T-cell (primary cell): ENCODE results near the gene MKKS. TPM values are rescaled to one million over a fixed set of nuclear protein-coding genes. Genes with fewer than 3 reads are reported as not detected.

Experiments used
- ATAC-seq, 4 experiments: fragments of 200-7000 bp in 3 of 4; fragments of 150-1000 bp in 1 of 4; cut with Tn5 transposase; replicated peaks in 1 of 4; 1 replicate in 3 of 4; 2 replicates in 1 of 4; pipeline ENCODE4 v1.10.0; 2021; ENCODE audit warnings: moderate library complexity in 3 of 4, mild to moderate bottlenecking in 2 of 4, moderate number of reproducible peaks in 1 of 4
- CTCF ChIA-PET, 2 donors: fragments of 300-600 bp; sonication (Branson Sonifier 250); formaldehyde crosslinking; loops; one replicate each; lab custom pipeline; 2022; ENCODE audit warnings: antibody characterized with exemption in 2 of 2; lab: Charles Lee
- POLR2A ChIA-PET, 2 donors: fragments of 300-600 bp; sonication (Branson Sonifier 250); formaldehyde crosslinking; loops; one replicate each; lab custom pipeline; 2022; ENCODE audit warnings: antibody characterized with exemption in 2 of 2; lab: Charles Lee
- DNase-seq, 35 experiments: peaks; one replicate each; pipeline versions ENCODE4 v3.0.0 to v3.0.0-alpha.2; 2013 to 2023
- H3K27ac ChIP-seq: one replicate; pipeline ENCODE4 v1.5.1; 2013; ENCODE audit warnings: low read length
- H3K27me3 ChIP-seq, 2 experiments: replicated peaks in 1 of 2; 1 replicate in 1 of 2; 2 replicates in 1 of 2; pipeline versions ENCODE4 v1.6.1 to v1.7.0; 2013; ENCODE audit warnings: low read length in 1 of 2, mixed read lengths in 1 of 2; ENCODE audit not compliant: control insufficient read depth in 2 of 2, insufficient read depth in 2 of 2; ENCODE audit errors: extremely low read depth in 1 of 2
- H3K36me3 ChIP-seq, 2 donors: 1 replicate in 1 of 2; 2 replicates in 1 of 2; pipeline versions ENCODE4 v1.6.1 to v1.7.0; 2013; ENCODE audit warnings: low read length in 1 of 2; ENCODE audit not compliant: control insufficient read depth in 2 of 2, insufficient read depth in 1 of 2; ENCODE audit errors: extremely low read depth in 1 of 2
- H3K4me1 ChIP-seq, 2 experiments: 1 replicate in 1 of 2; 2 replicates in 1 of 2; pipeline versions ENCODE4 v1.6.1 to v1.7.0; 2013; ENCODE audit warnings: low read length in 2 of 2, mixed read lengths in 1 of 2; ENCODE audit not compliant: insufficient read depth in 2 of 2, control insufficient read depth in 1 of 2; ENCODE audit errors: extremely low read depth in 1 of 2
- H3K4me3 ChIP-seq, 2 donors: 1 replicate in 1 of 2; 2 replicates in 1 of 2; pipeline versions ENCODE4 v1.5.1 to v1.7.0; 2013; ENCODE audit warnings: mild to moderate bottlenecking in 2 of 2, low read length in 1 of 2, moderate library complexity in 1 of 2; ENCODE audit not compliant: control insufficient read depth in 1 of 2; ENCODE audit errors: extremely low read depth in 1 of 2
- H3K9me3 ChIP-seq: 2 replicates; pipeline ENCODE4 v1.7.0; 2013
- H3K27ac Mint-ChIP-seq, 2 donors: one replicate each; pipeline ENCODE4 v1.8.0; 2020 to 2021; ENCODE audit warnings: mild to moderate bottlenecking in 2 of 2, mixed read lengths in 2 of 2
- H3K27me3 Mint-ChIP-seq, 2 donors: one replicate each; pipeline ENCODE4 v1.8.0; 2021 to 2022; ENCODE audit warnings: mixed read lengths in 2 of 2
- H3K36me3 Mint-ChIP-seq: one replicate; pipeline ENCODE4 v1.8.0; 2021; ENCODE audit warnings: mixed read lengths
- H3K4me1 Mint-ChIP-seq, 3 donors: one replicate each; pipeline ENCODE4 v1.8.0; 2020 to 2022; ENCODE audit warnings: mixed read lengths in 3 of 3, mild to moderate bottlenecking in 1 of 3
- H3K4me3 Mint-ChIP-seq, 3 donors: one replicate each; pipeline ENCODE4 v1.8.0; 2020 to 2022; ENCODE audit warnings: mild to moderate bottlenecking in 3 of 3, mixed read lengths in 3 of 3, moderate library complexity in 3 of 3
- H3K9me3 Mint-ChIP-seq, 3 donors: one replicate each; pipeline ENCODE4 v1.8.0; 2020 to 2022; ENCODE audit warnings: mixed read lengths in 3 of 3
- WGBS: methylation state at CpG from one replicate; pipeline ENCODE4 v1.1.5; 2013; ENCODE audit warnings: missing lambda C conversion rate; ENCODE audit not compliant: insufficient coverage; 5-methylcytosine and 5-hydroxymethylcytosine counted together
- total RNA-seq, 35 experiments: library from RNA in 6 of 35; stranded (reverse) in 6 of 35; fragments of 120-200 nt in 1 of 35; gene quantifications; one replicate each; pipeline versions ENCODE4 v1.2.1 to v1.2.4 and lab custom pipeline; 2013 to 2026

MKKS gene
- total RNA-seq, 5 donors from 2014 or later (not counting 1 experiment from before 2014, with no cell fraction given): 5.1 to 13.5 (median 11.9) TPM

DNA sequence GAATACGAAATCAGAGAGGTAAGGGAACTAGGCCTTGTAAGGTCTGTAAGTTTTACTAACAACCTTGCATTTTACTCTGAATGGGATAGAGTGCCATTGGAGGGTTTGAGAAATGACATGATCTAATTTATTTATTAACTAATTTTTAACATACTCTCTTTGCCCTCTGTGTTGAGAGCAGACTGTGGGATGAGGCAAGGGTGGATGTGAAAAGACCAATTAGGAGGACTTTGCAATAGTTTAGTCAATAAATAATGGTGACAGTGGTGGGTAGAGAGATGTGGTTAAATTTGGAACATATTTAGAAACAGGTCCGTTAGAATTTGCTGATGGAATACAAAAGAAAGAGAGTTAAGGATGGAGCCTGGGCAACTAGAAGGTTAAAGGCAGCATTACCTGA is 60.0 kb downstream of the MKKS start:
- ATAC-seq: no peak
- H3K4me3 ChIP-seq: no peak overlapping the region
- H3K4me1 ChIP-seq: no peaks in the 10 kb centered on the region
- H3K4me1 Mint-ChIP-seq: no peaks in the 10 kb centered on the region
- peaks cover 0 to 8% (median 7%) of the 10 kb centered on the region in 3 donors for H3K9me3 Mint-ChIP-seq
- 12% methylated on average over 1 of the region's 2 CpGs for WGBS
- ChIA-PET POLR2A (no interaction called here), CTCF (no interaction called here)
- peaks cover 0 to 9% of the 10 kb centered on the region in 2 experiments for H3K27me3 ChIP-seq
- no peak overlapping the region for H3K27ac ChIP-seq
- no peak for DNase-seq
- H3K36me3 Mint-ChIP-seq: no peaks in the 10 kb centered on the region
- peaks cover 24 to 29% of the 10 kb centered on the region in 2 donors for H3K27me3 Mint-ChIP-seq
- H3K9me3 ChIP-seq: no peaks in the 10 kb centered on the region
- no peak overlapping the region for H3K4me3 Mint-ChIP-seq
- no peaks in the 10 kb centered on the region for H3K36me3 ChIP-seq
- H3K27ac Mint-ChIP-seq: no peak overlapping the region

DNA sequence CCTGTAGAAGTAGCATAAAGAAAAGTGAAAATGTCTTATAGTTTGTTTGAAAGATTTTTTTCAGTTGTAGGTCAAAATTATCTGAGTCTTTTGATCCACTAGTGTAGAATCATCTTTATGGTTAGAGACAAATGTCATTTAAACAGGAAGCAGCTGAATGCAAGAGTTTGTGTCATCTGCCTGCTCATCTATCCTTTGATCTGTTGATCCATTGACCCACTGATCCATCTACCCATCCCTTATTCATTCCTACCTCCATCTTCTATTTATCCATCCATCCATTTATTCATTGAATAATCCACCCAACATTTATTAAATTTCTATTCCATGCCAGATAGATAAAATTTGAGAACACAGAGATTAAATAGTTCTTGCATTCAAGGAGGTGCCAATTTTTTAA is 62.6 kb downstream of the MKKS start:
- POLR2A ChIA-PET: no interaction called here
- Histone ChIP-seq H3K4me1 (no peaks in the 10 kb centered on the region), H3K27me3 (peaks cover 0 to 4% of the 10 kb centered on the region in 2 experiments), H3K27ac (no peak overlapping the region), H3K36me3 (no peaks in the 10 kb centered on the region), H3K9me3 (no peaks in the 10 kb centered on the region), H3K4me3 (no peak overlapping the region)
- Mint-ChIP-seq H3K4me1 (no peaks in the 10 kb centered on the region), H3K27ac (no peak overlapping the region), H3K9me3 (peaks cover 0 to 6% (median 5%) of the 10 kb centered on the region in 3 donors), H3K27me3 (peaks cover 20 to 26% of the 10 kb centered on the region in 2 donors), H3K4me3 (no peak overlapping the region), H3K36me3 (no peaks in the 10 kb centered on the region)
- ATAC-seq (no peak), DNase-seq (no peak)
- CTCF ChIA-PET: no interaction called here

DNA sequence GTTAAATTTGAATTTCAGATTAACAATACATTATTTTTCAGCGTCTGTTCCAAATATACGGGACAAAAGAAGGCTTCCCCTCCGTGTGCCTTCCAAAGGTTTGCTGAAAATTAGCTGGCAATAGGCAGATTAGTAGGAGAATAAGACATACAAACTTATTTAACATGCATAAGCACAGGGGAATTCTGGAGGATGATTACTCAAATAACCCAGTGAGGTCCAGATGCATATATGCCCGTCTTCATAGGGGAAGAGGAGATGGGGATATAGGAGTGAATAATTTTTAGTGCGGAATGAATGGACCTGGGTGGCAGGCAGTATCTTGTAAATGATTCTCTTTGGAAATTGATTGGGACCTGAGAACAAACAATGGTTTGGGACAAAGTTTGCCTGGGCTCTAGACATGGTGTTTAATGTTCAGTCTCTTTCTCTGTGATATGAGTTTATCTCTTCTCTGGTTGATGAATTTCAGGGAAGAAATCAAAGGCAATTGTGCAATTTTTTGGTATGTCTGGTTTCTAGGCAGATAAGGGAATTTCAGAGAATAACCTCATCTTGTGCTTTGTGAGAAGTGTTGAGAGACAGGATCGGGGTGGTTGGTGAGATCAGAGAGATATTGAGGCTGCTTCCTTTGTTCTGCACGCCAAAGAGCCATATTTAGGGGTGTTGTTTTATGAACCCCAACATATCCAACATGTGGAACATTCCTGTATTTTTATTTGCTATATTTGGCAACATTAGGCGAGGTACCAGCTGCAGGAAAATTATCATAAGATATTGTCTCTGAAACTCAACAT is 63.7 kb downstream of the MKKS start:
- Histone ChIP-seq H3K4me3 (no peak overlapping the region), H3K36me3 (no peaks in the 10 kb centered on the region), H3K27me3 (peaks cover 0 to 4% of the 10 kb centered on the region in 2 experiments), H3K9me3 (no peaks in the 10 kb centered on the region), H3K4me1 (no peaks in the 10 kb centered on the region), H3K27ac (no peak overlapping the region)
- H3K4me3 Mint-ChIP-seq: no peak overlapping the region
- H3K9me3 Mint-ChIP-seq: peaks cover 0 to 4% (median 3%) of the 10 kb centered on the region in 3 donors
- no peaks in the 10 kb centered on the region for H3K36me3 Mint-ChIP-seq
- no peak overlapping the region for H3K27ac Mint-ChIP-seq
- POLR2A ChIA-PET: no interaction called here
- ATAC-seq (no peak), DNase-seq (no peak)
- H3K4me1 Mint-ChIP-seq: no peaks in the 10 kb centered on the region
- CTCF ChIA-PET: no interaction called here
- 66% methylated on average over 3 of the region's 8 CpGs for WGBS
- peaks cover 16 to 22% of the 10 kb centered on the region in 2 donors for H3K27me3 Mint-ChIP-seq

GRCh38 chr20:10369723-10370090 is 64.3 kb downstream of the MKKS start:
- H3K27ac ChIP-seq: no peak overlapping the region
- peaks cover 0 to 4% of the 10 kb centered on the region in 2 experiments for H3K27me3 ChIP-seq
- no peak for DNase-seq
- no CpG with 5 or more reads among the region's 4 CpGs for WGBS
- no peak for ATAC-seq
- H3K4me1 Mint-ChIP-seq: no peaks in the 10 kb centered on the region
- no peak overlapping the region for H3K27ac Mint-ChIP-seq
- no peaks in the 10 kb centered on the region for H3K4me1 ChIP-seq
- H3K9me3 Mint-ChIP-seq: peaks cover 0 to 4% (median 3%) of the 10 kb centered on the region in 3 donors
- ChIA-PET CTCF (no interaction called here), POLR2A (no interaction called here)
- no peaks in the 10 kb centered on the region for H3K9me3 ChIP-seq
- no peak overlapping the region for H3K4me3 Mint-ChIP-seq
- H3K27me3 Mint-ChIP-seq: peaks cover 16 to 22% of the 10 kb centered on the region in 2 donors
- H3K36me3 Mint-ChIP-seq: no peaks in the 10 kb centered on the region
- no peak overlapping the region for H3K4me3 ChIP-seq
- no peaks in the 10 kb centered on the region for H3K36me3 ChIP-seq

DNA sequence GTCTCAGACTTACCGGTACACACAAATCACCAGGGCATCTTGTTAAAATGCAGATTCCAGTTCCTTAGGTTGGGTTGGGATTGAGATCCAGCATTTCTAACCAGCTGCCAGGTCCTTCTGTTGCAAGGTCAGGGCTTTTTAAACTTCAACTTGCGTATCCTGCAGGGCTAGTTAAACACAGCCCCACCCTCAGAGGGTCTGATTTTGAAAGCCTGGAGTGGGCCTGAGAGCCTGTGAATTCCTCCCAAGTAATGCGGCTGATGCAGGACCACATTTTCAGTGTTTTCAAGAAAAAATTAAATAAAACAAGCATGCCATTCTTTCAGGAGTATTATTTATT is 65.3 kb downstream of the MKKS start:
- Histone ChIP-seq H3K4me3 (no peak overlapping the region), H3K9me3 (no peaks in the 10 kb centered on the region), H3K27ac (no peak overlapping the region), H3K4me1 (no peaks in the 10 kb centered on the region), H3K27me3 (peaks cover 0 to 4% of the 10 kb centered on the region in 2 experiments), H3K36me3 (no peaks in the 10 kb centered on the region)
- Mint-ChIP-seq H3K27ac (no peak overlapping the region), H3K36me3 (no peaks in the 10 kb centered on the region), H3K9me3 (peaks cover 0 to 4% (median 0%) of the 10 kb centered on the region in 3 donors), H3K4me3 (no peak overlapping the region), H3K27me3 (peaks cover 19% of the 10 kb centered on the region in 2 donors), H3K4me1 (no peaks in the 10 kb centered on the region)
- ChIA-PET POLR2A (no interaction called here), CTCF (no interaction called here)
- DNase-seq: no peak
- WGBS: 100% methylated on average over 2 of the region's 3 CpGs
- ATAC-seq: no peak

GRCh38 chr20:10367943-10368701 is 65.9 kb downstream of the MKKS start:
- Mint-ChIP-seq H3K4me1 (no peaks in the 10 kb centered on the region), H3K36me3 (no peaks in the 10 kb centered on the region), H3K9me3 (peaks cover 0 to under 1% (median 0%) of the 10 kb centered on the region in 3 donors), H3K27ac (no peak overlapping the region), H3K4me3 (no peak overlapping the region), H3K27me3 (peaks cover 19 to 22% of the 10 kb centered on the region in 2 donors)
- 96% methylated on average over 5 of the region's 12 CpGs for WGBS
- Histone ChIP-seq H3K27me3 (peaks cover 0 to 4% of the 10 kb centered on the region in 2 experiments), H3K36me3 (no peaks in the 10 kb centered on the region), H3K27ac (no peak overlapping the region), H3K4me3 (no peak overlapping the region), H3K9me3 (no peaks in the 10 kb centered on the region), H3K4me1 (no peaks in the 10 kb centered on the region)
- ChIA-PET CTCF (no interaction called here), POLR2A (no interaction called here)
- DNase-seq: no peak
- no peak for ATAC-seq
